Measurements from ENCODE around the gene U2AF2. TPM values are rescaled to one million over a fixed set of nuclear protein-coding genes. Genes with fewer than 3 reads are reported as not detected.

U2AF2 gene
- total and polyA plus RNA-seq, 2 experiments from 2014 or later, result 22.4 to 150 TPM

- Histone ChIP-seq H3K9me2 (ENCODE audit: insufficient read depth) (no peaks in the 10 kb centered on the region), H3K27ac (peak overlapping the region; percentile 80), H3K9me3 (ENCODE audit: low read depth) (no peaks in the 10 kb centered on the region), H3K9ac (peak overlapping the region; percentile 87), H3K36me3 (ENCODE audit: low read depth) (peaks cover 10% of the 10 kb centered on the region; the same call in 1 of the 2 replicates), H3F3A (ENCODE audit: insufficient read depth) (peaks cover 24% of the 10 kb centered on the region), H2AFZ (no peak overlapping the region), H3K4me3 (peak overlapping the region; percentile 87), H3K27me3 (replicated peaks; ENCODE audit: insufficient read depth) (no peaks in the 10 kb centered on the region), H3K4me2 (ENCODE audit: unreplicated experiment) (peak overlapping the region; percentile 71), H3K4me1 (ENCODE audit: insufficient read depth) (peaks cover 22% of the 10 kb centered on the region), H4K20me1 (ENCODE audit: insufficient read depth) (no peaks in the 10 kb centered on the region), H3K79me2 (ENCODE audit: insufficient read depth) (peaks cover 52% of the 10 kb centered on the region)
- DNase-seq, result no peak
- in situ Hi-C loops (cut with MboI), result loop anchor here (25.0 kb wide), 1 partner anchor 507 kb away; the partner anchor contains the start of gene TNNT1
- TF ChIP-seq EZH2 (IDR thresholded peaks at IDR 0.05; ENCODE audit: insufficient read depth, poor library complexity, severe bottlenecking) (no peak), EZH2phosphoT487 (IDR thresholded peaks at IDR 0.05; ENCODE audit: insufficient read depth, low read depth) (no peak)
- WGBS, 2 experiments (ENCODE audit: low coverage in 1 of 2, low lambda C conversion rate in 2 of 2, missing lambda C conversion rate in 2 of 2), result 27 to 36% methylated on average over 12 of the region's 12 CpGs
Observed at GRCh38 chr19:55644191-55644833, 10.5 kb upstream of the U2AF2 start.

GRCh38 chr19:55644842-55645511 lies 9.9 kb upstream of the U2AF2 start:
- in situ Hi-C loops (cut with MboI), result loop anchor here (25.0 kb wide), 1 partner anchor 508 kb away; the partner anchor contains the start of gene TNNT1
- Histone ChIP-seq H2AFZ (no peak overlapping the region), H3F3A (ENCODE audit: insufficient read depth) (peaks cover 18% of the 10 kb centered on the region; the same call in 1 of the 2 replicates), H3K27ac (no peak overlapping the region), H3K4me1 (ENCODE audit: insufficient read depth) (peaks cover 16% of the 10 kb centered on the region), H3K4me3 (peak overlapping the region; percentile 87), H3K36me3 (ENCODE audit: low read depth) (peaks cover 10% of the 10 kb centered on the region; the same call in 1 of the 2 replicates), H3K4me2 (ENCODE audit: unreplicated experiment) (peak overlapping the region; percentile 71), H3K9me3 (ENCODE audit: low read depth) (no peaks in the 10 kb centered on the region), H3K27me3 (replicated peaks; ENCODE audit: insufficient read depth) (no peaks in the 10 kb centered on the region), H3K9me2 (ENCODE audit: insufficient read depth) (no peaks in the 10 kb centered on the region), H3K9ac (peak overlapping the region; percentile 87), H3K79me2 (ENCODE audit: insufficient read depth) (peaks cover 46% of the 10 kb centered on the region), H4K20me1 (ENCODE audit: insufficient read depth) (no peaks in the 10 kb centered on the region)
- DNase-seq, result no peak
- 87 to 91% methylated on average over 16 to 28 of the region's 28 CpGs for whole genome bisulfite sequencing, 2 experiments (ENCODE audit: low coverage in 1 of 2, low lambda C conversion rate in 2 of 2, missing lambda C conversion rate in 2 of 2)
- TF ChIP-seq EZH2 (IDR thresholded peaks at IDR 0.05; ENCODE audit: insufficient read depth, poor library complexity, severe bottlenecking) (no peak), EZH2phosphoT487 (IDR thresholded peaks at IDR 0.05; ENCODE audit: insufficient read depth, low read depth) (no peak)

GRCh38 chr19:55645512-55645881 lies 9.3 kb upstream of the U2AF2 start:
- H3K27ac ChIP-seq, result no peak overlapping the region
- no peaks in the 10 kb centered on the region for H3K27me3 ChIP-seq (replicated peaks; ENCODE audit: insufficient read depth)
- H3K9me2 ChIP-seq (ENCODE audit: insufficient read depth), result no peaks in the 10 kb centered on the region
- DNase-seq, result no peak
- in situ Hi-C loops (cut with MboI), result loop anchor here (25.0 kb wide), 1 partner anchor 508 kb away; the partner anchor contains the start of gene TNNT1
- H4K20me1 ChIP-seq (ENCODE audit: insufficient read depth), result no peaks in the 10 kb centered on the region
- TF ChIP-seq EZH2 (IDR thresholded peaks at IDR 0.05; ENCODE audit: insufficient read depth, poor library complexity, severe bottlenecking) (no peak), EZH2phosphoT487 (IDR thresholded peaks at IDR 0.05; ENCODE audit: insufficient read depth, low read depth) (no peak)
- no peak overlapping the region for H3K4me2 ChIP-seq (ENCODE audit: unreplicated experiment)
- H3K4me1 ChIP-seq (ENCODE audit: insufficient read depth), result peaks cover 16% of the 10 kb centered on the region
- H3K36me3 ChIP-seq (ENCODE audit: low read depth), result peaks cover 10% of the 10 kb centered on the region; the same call in 1 of the 2 replicates
- no peaks in the 10 kb centered on the region for H3K9me3 ChIP-seq (ENCODE audit: low read depth)
- 72 to 85% methylated on average over 5 of the region's 5 CpGs for WGBS, 2 experiments (ENCODE audit: low coverage in 1 of 2, low lambda C conversion rate in 2 of 2, missing lambda C conversion rate in 2 of 2)
- peaks cover 46% of the 10 kb centered on the region for H3K79me2 ChIP-seq (ENCODE audit: insufficient read depth)
- 0 out of 2 replicates have a peak, but pooled peaks cover 14% of the 10 kb centered on the region for H3F3A ChIP-seq (ENCODE audit: insufficient read depth)
- H3K9ac ChIP-seq, result 0 out of 2 replicates have a peak overlapping the region, but pooled peaks have one; percentile 12
- no peak overlapping the region for H2AFZ ChIP-seq
- no peak overlapping the region for H3K4me3 ChIP-seq

- no peaks in the 10 kb centered on the region for H3K9me3 ChIP-seq (ENCODE audit: low read depth)
- H3K27ac ChIP-seq, result no peak overlapping the region; the same call in 1 of the 2 replicates
- H3K4me2 ChIP-seq (ENCODE audit: unreplicated experiment), result peak overlapping the region; percentile 77
- H3K27me3 ChIP-seq (replicated peaks; ENCODE audit: insufficient read depth), result no peaks in the 10 kb centered on the region
- H3F3A ChIP-seq (ENCODE audit: insufficient read depth), result 0 out of 2 replicates have a peak, but pooled peaks cover 4% of the 10 kb centered on the region
- TF ChIP-seq EZH2phosphoT487 (IDR thresholded peaks at IDR 0.05; ENCODE audit: insufficient read depth, low read depth) (no peak), EZH2 (IDR thresholded peaks at IDR 0.05; ENCODE audit: insufficient read depth, poor library complexity, severe bottlenecking) (no peak)
- H3K36me3 ChIP-seq (ENCODE audit: low read depth), result peaks cover 10% of the 10 kb centered on the region; the same call in 1 of the 2 replicates
- H3K9ac ChIP-seq, result peak overlapping the region; percentile 82
- DNase-seq, result peak; percentile 9
- peak overlapping the region; percentile 75 for H2AFZ ChIP-seq
- H3K9me2 ChIP-seq (ENCODE audit: insufficient read depth), result no peaks in the 10 kb centered on the region
- in situ Hi-C loops (cut with MboI), result loop anchor here (25.0 kb wide), 1 partner anchor 510 kb away; the partner anchor contains the start of gene TNNT1
- WGBS, 2 experiments (ENCODE audit: low coverage in 1 of 2, low lambda C conversion rate in 2 of 2, missing lambda C conversion rate in 2 of 2), result 42 to 44% methylated on average over 14 of the region's 14 CpGs
- peak overlapping the region; percentile 73 for H3K4me3 ChIP-seq
- peaks cover 16% of the 10 kb centered on the region for H3K4me1 ChIP-seq (ENCODE audit: insufficient read depth)
- H4K20me1 ChIP-seq (ENCODE audit: insufficient read depth), result no peaks in the 10 kb centered on the region
- H3K79me2 ChIP-seq (ENCODE audit: insufficient read depth), result peaks cover 39% of the 10 kb centered on the region
Observed at GRCh38 chr19:55646889-55647731, 7.7 kb upstream of the U2AF2 start.

All from GM23248 (cell line).